Measurements from ENCODE around the gene RGP1. TPM values are rescaled to one million over a fixed set of nuclear protein-coding genes. Genes with fewer than 3 reads are reported as not detected.

RGP1 gene
- total and polyA plus RNA-seq, 8 donors, result 3.8 to 21.2 (median 12.0) TPM

GRCh38 chr9:35736201-35736633 lies 12.9 kb upstream of the RGP1 start:
- intact Hi-C loops (cut with DNase I; ENCODE audit: low total_unique reads), result no loop called here
- H3K9me3 ChIP-seq, result no peaks in the 10 kb centered on the region
- TF ChIP-seq POLR2A (IDR thresholded peaks at IDR 0.05) (no peak), POLR2AphosphoS5 (IDR thresholded peaks at IDR 0.05) (no peak), EP300 (IDR thresholded peaks at IDR 0.05) (no peak), CTCF (IDR thresholded peaks at IDR 0.05) (peak in 5 of 7 experiments; percentile 57 to 73 (median 70))
- H3K27ac ChIP-seq, result peak overlapping the region in 3 of 5 donors; percentile 7 to 40 (median 30)
- peaks cover 14 to 42% (median 26%) of the 10 kb centered on the region in 4 donors for H3K4me1 ChIP-seq
- peaks cover 62 to 75% (median 73%) of the 10 kb centered on the region in 4 donors for H3K36me3 ChIP-seq
- 24 to 54% (median 46%) methylated on average over 4 to 5 of the region's 5 CpGs for WGBS, 5 donors
- peak; percentile 75 to 89 for DNase-seq
- H3K27me3 ChIP-seq, result no peaks in the 10 kb centered on the region
- no peak overlapping the region for H3K4me3 ChIP-seq

GRCh38 chr9:35737143-35737542 lies 11.9 kb upstream of the RGP1 start:
- Histone ChIP-seq H3K4me1 (peaks cover 14 to 47% (median 23%) of the 10 kb centered on the region in 4 donors), H3K4me3 (no peak overlapping the region), H3K9me3 (no peaks in the 10 kb centered on the region), H3K27me3 (no peaks in the 10 kb centered on the region), H3K27ac (no peak overlapping the region), H3K36me3 (peaks cover 70 to 84% (median 82%) of the 10 kb centered on the region in 4 donors)
- DNase-seq, result no peak
- intact Hi-C loops (cut with DNase I; ENCODE audit: low total_unique reads), result no loop called here
- WGBS, 5 donors, result 69 to 79% (median 76%) methylated on average over 7 of the region's 7 CpGs
- TF ChIP-seq CTCF (IDR thresholded peaks at IDR 0.05) (no peak), POLR2A (IDR thresholded peaks at IDR 0.05) (no peak), POLR2AphosphoS5 (IDR thresholded peaks at IDR 0.05) (no peak), EP300 (IDR thresholded peaks at IDR 0.05) (no peak)

DNA sequence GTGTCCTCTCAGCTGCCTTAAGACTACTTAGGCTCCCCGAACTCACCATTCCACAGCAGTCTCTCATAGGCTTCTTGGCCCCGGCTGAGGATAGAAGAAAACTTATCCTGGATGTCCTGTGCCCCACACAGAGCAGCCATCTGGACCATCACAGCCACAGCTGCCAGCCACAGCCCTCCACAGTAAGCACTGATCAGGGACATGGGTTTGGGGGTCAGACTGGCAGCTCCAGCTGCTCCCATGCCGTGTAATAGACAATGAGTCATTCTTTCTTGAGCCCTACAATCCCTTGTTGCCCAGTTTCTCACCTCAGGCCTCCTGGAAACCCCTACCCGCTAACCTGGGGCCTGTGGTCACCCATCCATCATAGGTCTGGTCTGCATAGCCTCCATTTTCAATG lies 10.9 kb upstream of the RGP1 start:
- H3K4me3 ChIP-seq, result no peak overlapping the region
- WGBS, 5 donors, result 74 to 92% (median 77%) methylated on average over 2 to 4 of the region's 4 CpGs
- intact Hi-C loops (cut with DNase I; ENCODE audit: low total_unique reads), result no loop called here

DNA sequence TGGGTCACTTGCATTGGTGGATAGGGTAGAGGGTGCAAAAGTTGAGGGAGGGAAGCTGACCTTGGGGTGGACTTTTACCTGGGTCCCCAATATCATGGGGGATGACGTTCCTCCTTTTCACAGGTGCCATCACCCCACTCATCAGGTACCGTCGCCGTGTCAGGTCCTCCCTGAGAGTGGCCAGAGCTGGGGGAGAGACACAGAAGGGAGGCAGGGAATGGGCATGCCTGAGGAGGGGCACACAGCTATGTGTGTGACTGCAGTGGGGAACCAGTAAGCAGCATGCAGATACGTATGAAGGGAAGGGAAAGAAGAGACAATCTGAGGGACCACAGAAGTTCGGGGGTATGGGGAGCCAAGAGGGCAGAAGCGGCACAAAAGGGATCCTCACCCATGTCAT lies 10.2 kb upstream of the RGP1 start:
- DNase-seq, result no peak
- intact Hi-C loops (cut with DNase I; ENCODE audit: low total_unique reads), result no loop called here
- 74 to 92% (median 84%) methylated on average over 7 of the region's 7 CpGs for WGBS, 5 donors

More for the DNA sequence above, 10.9 kb upstream of the RGP1 start:
- Histone ChIP-seq H3K36me3 (peaks cover 77 to 95% (median 92%) of the 10 kb centered on the region in 4 donors), H3K27me3 (no peaks in the 10 kb centered on the region), H3K4me1 (peaks cover 11 to 44% (median 19%) of the 10 kb centered on the region in 4 donors), H3K27ac (peak overlapping the region in 1 of 5 donors; percentile 2), H3K9me3 (no peaks in the 10 kb centered on the region)
- no peak for DNase-seq
- TF ChIP-seq POLR2AphosphoS5 (IDR thresholded peaks at IDR 0.05), result no peak
- TF ChIP-seq POLR2A (IDR thresholded peaks at IDR 0.05), result no peak
- no peak for TF ChIP-seq CTCF (IDR thresholded peaks at IDR 0.05)
- TF ChIP-seq EP300 (IDR thresholded peaks at IDR 0.05), result no peak

GRCh38 chr9:35740243-35740642 lies 8.8 kb upstream of the RGP1 start:
- TF ChIP-seq EP300 (IDR thresholded peaks at IDR 0.05), result no peak
- TF ChIP-seq POLR2A (IDR thresholded peaks at IDR 0.05), result no peak
- TF ChIP-seq POLR2AphosphoS5 (IDR thresholded peaks at IDR 0.05), result no peak
- no peak for TF ChIP-seq CTCF (IDR thresholded peaks at IDR 0.05)
- no peak for DNase-seq
- intact Hi-C loops (cut with DNase I; ENCODE audit: low total_unique reads), result no loop called here
- peak overlapping the region in 2 of 5 donors; percentile 14 to 27 for H3K27ac ChIP-seq
- no peak overlapping the region for H3K4me3 ChIP-seq
- no peaks in the 10 kb centered on the region for H3K9me3 ChIP-seq
- H3K27me3 ChIP-seq, result no peaks in the 10 kb centered on the region
- H3K4me1 ChIP-seq, result peaks cover 2 to 42% (median 15%) of the 10 kb centered on the region in 4 donors
- H3K36me3 ChIP-seq, result peaks cover 86 to 99% (median 97%) of the 10 kb centered on the region in 4 donors
- WGBS, 5 donors, result 80 to 91% (median 89%) methylated on average over 2 to 6 of the region's 6 CpGs

More for the DNA sequence above, 10.2 kb upstream of the RGP1 start:
- no peak overlapping the region for H3K27ac ChIP-seq
- peaks cover 84 to 100% (median 99%) of the 10 kb centered on the region in 4 donors for H3K36me3 ChIP-seq
- H3K4me1 ChIP-seq, result peaks cover 4 to 42% (median 15%) of the 10 kb centered on the region in 4 donors
- TF ChIP-seq EP300 (IDR thresholded peaks at IDR 0.05), result no peak
- TF ChIP-seq POLR2A (IDR thresholded peaks at IDR 0.05), result no peak
- no peak overlapping the region for H3K4me3 ChIP-seq
- H3K27me3 ChIP-seq, result no peaks in the 10 kb centered on the region
- H3K9me3 ChIP-seq, result no peaks in the 10 kb centered on the region

Data from stomach (tissue), 9 donors.